Fibroblast of upper back skin (primary cell): Measurements from ENCODE around the gene RHBDD2.
"Not testable (repeated sequence)": the region's sequence is repeated elsewhere in the genome, so short reads cannot be mapped to it uniquely, and the experiment has no call there.

ENCODE experiments used
- DNase-seq: peaks from one replicate; pipeline ENCODE4 v3.0.0-alpha.2; 2013

RHBDD2 gene

DNA sequence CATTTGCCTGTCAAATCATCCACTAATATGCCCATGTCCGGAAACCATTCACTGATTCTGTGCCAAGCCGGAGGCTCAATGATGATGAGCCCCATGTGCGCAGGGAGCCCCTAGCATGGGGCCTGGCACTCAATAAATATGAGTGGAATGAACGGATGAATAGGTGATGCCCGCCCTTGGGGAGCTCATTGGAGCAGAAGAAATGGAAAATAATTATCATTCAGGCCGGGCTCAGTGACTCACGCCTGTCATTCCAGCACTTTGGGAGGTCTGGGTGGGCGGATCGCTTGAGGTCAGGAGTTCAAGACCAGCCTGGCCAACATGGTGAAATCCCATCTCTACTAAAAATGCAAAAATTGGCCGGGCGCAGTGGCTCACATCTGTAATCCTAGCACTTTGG, 11.0 kb downstream of the RHBDD2 start:
- DNase-seq, result no peak

DNA sequence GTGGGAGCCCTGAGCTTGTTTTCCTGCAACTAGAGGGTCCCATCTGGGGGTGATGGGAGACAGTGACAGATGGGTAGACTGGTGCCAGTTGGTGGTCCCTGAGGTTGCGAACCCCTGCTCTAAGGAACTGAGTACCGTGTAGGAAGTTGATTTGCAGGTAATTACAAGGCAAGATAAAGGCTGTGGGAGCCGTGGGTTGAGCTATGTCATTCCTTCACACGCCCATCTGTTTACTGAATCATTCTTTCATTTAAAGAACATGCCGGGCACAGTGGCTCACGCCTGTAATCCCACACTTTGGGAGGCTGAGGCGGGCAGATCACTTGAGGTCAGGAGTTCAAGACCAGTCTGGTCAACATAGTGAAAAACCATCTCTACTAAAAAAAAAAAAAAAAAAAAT, 12.4 kb downstream of the RHBDD2 start:
- not testable (repeated sequence) for DNase-seq

DNA sequence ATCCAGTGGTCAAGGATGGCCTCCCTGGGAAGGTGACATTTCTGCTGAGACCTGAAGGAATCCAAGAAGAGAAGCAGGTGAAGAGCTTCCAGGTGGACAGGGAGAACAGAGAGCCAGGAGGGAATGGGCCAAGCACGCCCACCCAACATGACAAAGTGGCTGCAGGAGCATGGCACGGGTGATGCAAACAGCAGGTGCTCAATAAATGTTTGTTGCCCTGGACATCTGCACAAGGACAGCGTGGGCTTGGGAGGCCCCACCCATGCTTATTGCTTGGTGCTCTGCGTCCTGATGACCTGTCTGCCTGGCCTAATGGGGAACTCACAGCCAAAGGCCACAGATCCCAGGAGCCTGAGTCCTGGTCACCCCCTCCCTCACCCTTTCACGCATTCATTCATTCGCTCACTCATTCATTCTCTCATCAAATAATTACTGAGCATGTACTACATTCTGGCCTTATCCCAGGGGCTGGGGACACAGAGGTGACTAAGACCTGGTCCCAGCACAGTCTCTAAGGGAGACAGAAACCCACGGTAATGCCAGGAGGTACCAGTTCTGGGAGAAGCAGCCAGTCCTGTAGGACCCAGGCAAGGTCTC, 13.1 kb downstream of the RHBDD2 start:
- no peak for DNase-seq

DNA sequence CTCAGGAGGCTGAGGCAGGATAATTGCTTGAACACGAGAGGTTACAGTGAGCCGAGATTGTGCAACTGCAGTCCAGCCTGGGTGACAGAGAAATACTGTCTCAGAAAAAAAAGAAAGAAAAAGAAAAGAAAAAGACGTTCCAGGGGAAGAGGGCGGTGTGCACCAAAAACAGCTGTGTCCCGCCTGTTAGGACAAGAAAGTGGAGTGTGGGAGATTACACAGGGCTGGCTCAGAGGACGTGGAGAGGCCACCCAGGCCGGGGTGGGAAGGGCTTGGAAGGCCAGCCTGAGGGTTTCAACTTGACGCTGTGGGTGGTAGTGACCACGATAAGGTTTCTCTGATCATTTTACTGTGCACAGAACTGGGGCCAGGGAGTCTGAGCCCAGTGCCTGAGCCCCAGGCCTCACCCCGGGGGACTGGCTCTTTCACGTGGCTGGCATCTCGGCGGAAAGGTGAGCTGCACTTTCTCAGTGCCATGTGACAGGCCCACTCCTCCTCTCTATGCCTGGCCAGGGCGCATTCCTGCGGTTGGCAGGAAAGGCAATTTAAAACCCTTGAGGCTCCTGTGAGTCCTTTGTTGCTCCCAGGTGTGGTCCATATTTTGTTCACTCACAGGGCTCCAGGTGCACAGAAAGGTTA, 13.9 kb downstream of the RHBDD2 start:
- peak; percentile 23 for DNase-seq

DNA sequence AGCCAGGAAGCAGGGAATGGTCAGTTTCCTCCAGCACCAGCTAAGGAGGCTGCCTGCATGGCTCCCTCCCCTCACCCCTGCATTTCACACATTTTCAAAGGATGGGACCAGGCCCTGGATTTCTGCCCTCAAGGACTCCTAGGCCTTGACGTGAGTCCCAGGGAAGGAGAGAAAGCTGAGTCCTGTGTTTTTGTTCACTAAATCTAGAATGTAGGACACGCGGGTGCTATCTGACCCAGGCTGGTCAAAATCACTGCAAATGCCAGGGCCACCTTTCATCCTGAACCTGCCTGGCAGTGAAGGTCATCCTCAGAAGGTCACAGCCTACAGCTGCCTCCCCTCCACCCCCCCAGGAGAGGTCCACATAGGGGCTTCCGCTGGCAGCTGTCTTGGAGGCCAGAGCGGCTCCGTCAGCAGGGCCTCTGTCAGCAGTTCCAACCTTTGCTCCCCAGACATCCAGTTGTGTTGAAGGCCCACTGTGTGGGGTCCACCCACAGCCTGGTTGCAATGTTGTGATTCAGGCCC, 18.0 kb downstream of the RHBDD2 start:
- no peak for DNase-seq

DNA sequence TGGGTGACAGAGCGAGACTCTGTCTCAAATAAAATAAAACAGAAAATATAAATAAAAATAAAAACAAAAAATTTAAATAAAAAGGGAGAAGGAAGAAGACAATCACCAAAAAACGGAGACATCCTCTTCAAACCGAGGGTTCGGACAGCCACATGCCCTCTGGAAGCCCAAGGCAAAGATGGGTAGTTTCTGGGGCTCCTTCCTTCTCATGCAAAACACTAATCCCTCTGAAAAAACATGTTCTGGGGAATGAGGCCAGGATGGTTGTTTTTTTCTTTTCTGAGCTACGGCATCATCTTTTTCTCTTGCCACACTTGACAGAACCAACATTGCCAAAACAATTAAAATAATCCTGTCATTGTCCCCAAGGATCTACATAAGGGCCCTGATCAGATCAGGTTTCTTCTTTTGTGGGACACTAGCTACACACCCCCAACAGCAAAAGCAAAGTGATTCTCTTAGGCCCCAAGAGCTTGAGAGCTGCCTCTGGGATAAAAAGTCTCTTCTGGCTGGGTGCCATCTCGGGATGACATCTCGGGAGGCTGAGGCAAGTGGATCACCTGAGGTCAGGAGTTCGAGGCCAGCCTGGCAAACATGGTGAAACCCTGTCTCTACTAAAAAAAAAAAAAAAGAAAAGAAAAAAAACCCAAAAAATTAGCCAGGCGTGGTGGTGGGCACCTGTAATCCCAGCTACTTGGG, 21.9 kb downstream of the RHBDD2 start:
- no peak for DNase-seq

DNA sequence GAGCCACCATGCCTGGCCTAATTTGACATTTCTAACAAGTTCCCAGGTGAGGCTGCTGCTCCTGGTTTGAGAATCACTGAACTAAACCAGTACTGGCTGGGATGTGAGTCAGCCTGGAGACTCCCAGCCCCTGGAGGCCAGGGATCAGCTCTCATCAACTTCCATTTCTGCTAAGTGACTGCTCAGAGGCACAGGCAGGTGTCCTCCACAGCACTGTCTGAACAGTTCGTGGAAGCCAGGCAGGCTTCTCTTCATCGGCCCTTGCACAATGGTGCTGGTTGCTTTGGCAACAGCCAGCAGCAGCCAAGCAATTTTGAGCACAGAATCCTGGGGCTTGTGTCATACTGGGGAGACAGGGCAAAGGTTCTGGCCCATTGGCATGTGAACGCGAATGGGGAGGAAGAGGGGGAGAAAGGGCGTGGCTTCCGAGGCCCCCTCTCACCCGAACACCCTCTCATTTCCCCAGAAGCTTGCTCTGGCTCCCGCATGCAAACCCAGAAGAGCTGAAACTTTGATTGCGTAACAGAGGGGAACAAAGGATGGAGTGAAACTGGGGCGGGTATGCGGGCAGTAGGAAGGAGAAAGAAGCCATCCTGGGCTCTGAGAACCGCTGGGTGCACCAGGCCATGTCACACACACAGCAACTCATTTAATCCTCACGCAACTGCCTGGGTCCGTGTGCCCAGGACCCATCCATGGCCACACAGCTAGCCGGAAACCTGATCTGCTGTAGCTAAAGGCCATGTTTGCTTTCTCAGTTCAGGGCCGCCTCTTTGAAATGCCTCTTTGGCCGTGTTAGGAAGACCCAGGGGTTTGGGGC, 27.2 kb downstream of the RHBDD2 start:
- peak; percentile 45 for DNase-seq

DNA sequence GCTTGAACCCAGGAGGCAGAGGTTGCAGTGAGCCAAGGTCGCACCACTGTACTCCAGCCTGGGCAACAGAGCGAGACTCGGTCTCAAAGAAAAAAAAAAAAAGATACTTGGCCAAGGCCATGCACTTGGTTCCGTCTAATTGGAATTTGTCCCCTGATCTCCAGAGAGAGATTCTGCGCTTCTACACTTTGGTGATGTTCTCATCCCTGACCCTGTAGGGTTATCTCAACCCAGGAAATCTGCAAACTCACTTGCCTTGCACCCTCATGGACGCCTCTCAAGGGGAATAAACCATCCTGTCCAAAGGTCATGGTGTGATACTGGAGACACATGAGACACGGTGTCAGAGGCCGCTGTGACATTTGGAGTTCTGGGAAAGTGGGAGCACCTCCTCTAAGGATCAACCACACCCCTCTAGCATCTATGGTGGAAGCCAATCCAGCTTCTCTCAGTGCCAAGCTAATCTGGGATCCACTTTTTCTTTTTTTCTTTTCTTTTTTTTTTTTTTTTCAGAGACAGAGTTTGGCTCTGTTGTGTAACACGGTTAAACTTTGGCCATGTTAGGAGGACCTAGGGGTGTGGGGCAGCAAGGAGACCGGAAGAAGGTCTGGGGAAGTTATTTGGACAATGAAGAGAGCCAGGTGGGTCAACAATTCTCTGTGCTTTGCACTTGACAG, 28.3 kb downstream of the RHBDD2 start:
- no peak for DNase-seq

DNA sequence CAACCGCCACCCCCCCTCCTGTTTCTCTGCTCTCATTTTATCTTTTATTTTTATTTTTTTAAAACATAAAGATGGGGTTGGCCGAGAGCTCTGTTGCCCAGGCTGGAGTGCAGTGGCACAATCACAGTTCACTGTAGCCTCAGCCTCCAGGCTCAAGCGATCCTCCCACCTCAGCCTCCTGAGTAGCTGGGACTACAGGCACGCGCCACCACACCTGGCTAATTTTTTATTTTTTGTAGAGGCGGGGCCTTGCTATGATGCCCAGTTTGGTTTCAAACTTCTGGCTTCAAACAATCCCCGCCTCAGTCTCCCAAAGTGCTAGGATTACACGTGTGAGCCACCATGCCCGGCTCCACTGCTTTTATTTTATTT, 28.8 kb downstream of the RHBDD2 start:
- DNase-seq, result not testable (repeated sequence)

DNA sequence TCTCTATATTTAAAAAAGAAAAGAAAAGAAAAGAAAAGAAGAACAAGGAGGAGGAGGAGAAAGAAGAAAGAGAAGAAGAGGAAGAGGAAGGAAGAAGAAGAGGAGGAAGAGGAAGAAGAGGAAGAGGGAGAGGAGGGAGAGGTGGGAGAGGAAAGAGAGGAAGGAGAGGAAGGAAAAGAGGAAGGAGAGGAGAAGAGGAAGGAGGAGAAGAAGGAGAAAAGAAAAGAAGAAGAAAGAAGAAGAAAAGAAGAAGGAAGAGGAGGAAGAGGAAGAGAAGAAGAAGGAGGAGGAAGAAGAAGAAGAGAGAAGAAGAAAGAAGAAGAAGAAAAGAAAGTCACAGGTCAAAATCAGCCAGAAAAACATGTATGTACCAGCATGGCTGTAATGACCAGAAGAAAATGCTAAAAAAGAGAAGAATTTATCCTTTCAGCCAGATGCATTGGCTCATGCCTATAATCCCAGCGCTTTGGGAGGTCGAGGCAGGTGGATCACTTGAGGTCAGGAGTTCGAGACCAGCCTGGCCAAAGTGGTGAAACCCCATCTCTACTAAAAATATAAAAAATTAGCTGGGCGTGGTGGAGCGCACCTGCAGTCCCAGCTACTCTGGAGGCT, 30.8 kb downstream of the RHBDD2 start:
- DNase-seq, result no peak

DNA sequence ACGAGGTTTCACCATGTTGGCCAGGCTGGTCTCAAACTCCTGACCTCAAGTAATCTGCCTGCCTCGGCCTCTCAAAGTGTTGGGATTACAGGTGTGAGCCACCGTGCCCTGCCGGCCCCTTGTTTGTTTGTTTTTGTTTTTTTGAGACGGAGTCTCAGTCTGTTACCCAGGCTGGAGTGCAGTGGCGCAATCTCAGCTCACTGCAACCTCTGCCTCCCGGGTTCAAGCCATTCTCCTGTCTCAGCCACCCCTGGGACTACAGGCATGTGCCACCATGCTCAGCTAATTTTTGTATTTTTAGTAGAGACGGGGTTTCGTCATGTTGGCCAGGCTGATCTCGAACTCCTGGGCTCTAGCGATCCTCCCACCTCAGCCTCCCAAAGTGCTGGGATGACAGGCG, 32.4 kb downstream of the RHBDD2 start:
- not testable (repeated sequence) for DNase-seq

DNA sequence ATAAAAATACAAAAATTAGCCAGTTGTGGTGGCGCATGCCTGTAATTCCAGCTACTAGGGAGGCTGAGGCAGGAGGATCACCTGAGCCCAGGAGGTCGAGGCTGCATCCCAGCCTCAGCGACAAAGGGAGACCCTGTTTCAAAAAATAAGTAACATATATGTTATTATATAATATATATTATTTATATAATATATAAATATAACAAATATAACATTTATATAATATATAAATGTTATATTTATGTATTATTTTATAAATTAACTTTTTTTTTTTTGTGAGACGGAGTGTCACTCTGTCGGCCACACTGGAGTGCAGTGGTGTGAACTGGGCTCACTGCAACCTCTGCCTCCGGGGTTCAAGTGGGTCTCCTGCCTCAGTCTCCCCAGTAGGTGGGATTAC, 34.6 kb downstream of the RHBDD2 start:
- DNase-seq, result no peak

DNA sequence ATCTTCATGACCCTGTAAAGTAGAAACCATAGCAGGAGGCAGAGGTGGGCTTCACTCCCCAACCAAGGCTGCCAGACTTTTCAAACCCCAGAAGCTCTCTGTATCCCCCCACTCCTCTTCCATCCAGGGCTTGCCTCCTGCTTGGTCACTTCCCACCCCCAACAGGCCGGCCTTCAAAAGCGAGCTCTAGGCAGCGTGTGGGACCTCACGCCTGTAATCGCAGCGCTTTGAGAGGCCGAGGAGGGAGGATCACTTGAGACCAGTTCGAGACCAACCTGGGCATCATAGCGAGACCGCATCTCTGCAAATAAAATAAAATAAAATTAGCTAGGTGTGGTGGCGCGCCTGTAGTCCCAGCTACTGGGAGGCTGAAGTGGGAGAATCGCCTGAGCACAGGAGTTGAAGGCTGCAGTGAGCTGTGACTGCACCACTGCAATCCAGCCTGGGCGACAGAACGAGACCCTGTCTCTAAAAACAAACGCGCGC, 35.4 kb downstream of the RHBDD2 start:
- DNase-seq, result no peak

DNA sequence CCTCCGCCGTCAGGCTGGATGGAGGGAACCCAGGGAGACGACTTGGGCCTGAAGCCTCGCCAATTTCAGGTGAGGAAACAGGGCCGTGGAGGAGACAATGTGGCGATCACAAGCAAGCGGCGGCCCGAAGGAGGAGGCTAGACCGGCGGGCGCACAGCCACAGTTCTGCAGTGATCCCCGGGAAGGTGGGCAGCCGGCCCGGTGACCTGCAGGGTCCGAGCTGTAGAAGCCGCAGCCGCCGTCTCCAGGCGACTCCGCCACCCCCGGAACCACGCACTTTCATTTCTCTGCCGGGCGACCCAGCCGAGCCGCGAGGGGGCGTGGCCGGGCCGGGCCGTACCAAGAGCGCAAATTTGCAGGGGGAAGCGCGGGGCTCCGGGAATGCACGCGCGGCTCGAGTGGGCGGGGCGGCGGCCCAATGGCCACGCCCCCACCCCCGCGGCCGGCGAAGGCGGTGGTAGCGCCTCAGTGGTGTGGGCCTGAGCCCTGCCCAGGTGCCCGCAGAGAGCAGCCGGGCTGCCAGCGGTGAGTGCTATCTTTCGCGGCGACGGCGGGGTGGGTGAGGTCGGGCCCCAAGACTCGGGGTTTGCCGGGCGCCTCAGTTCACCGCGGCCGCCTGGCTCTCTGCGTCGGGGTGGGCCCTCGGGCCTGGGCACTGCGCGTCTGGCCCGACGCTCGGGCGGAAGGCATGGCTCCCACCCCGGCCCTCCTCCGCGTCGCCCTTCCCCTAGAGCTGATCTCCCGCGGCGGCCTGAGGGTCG, 36.0 kb downstream of the RHBDD2 start, which contains the start of gene POR:
POR (plus strand) TSS at position 501 of the 761 bp plus-strand sequence. CDS start 38,847 bp downstream, outside the sequence.
- DNase-seq, result peak; percentile 90

DNA sequence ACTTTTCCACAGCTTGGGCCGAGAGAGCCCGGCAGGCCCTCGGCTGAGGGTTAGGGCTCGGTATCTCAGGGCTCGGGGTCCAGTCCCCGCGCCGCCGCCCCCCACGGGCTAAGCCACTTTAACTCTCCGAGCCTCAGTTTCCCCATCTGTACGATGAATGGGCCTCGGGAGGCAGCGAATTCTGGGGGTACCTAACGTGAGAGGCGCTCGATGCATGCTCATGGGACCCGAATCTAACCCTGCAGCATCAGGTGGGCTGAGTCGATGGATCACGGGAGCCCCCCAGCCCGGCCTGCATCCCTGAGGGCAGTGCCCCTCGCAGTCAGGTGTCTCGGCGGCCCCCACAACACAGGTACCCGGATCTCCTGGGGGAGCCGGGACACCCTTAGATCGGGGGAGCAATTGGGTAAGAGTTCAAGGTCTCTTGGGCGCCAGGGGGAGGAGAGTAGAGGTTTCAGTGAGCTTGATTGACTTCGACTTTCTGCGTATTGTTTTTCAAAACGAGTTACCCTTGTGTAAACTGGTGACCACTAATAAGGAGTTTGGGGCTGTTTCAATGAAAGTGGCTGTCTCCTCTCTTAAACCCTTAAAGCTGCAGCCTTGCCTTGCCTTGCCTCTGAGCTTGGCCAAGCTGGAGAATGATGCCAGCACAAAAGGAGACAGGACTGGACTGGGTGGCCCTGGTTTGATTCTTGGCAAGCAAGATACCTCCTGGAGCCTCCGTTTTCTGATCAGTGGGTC, 36.8 kb downstream of the RHBDD2 start:
- no peak for DNase-seq

DNA sequence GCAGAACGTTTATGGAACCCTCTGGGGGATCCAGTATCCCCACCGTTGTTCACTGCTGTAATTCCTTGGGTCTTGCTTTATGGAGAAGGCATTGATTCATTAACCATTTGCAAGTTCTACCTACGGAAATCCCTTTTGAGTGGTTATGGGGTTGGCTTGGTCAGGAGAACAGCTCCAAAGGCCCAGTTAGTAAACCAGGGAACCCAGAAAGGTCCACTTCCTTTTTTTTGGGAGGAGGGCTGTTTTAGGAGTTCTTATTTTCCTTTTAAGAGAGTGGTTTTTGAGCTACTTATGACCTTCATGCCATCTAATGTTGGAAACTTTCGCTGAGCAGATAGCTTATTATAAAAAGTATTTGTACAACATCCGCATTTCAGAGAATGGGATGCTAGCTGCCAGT, 37.4 kb downstream of the RHBDD2 start:
- no peak for DNase-seq

DNA sequence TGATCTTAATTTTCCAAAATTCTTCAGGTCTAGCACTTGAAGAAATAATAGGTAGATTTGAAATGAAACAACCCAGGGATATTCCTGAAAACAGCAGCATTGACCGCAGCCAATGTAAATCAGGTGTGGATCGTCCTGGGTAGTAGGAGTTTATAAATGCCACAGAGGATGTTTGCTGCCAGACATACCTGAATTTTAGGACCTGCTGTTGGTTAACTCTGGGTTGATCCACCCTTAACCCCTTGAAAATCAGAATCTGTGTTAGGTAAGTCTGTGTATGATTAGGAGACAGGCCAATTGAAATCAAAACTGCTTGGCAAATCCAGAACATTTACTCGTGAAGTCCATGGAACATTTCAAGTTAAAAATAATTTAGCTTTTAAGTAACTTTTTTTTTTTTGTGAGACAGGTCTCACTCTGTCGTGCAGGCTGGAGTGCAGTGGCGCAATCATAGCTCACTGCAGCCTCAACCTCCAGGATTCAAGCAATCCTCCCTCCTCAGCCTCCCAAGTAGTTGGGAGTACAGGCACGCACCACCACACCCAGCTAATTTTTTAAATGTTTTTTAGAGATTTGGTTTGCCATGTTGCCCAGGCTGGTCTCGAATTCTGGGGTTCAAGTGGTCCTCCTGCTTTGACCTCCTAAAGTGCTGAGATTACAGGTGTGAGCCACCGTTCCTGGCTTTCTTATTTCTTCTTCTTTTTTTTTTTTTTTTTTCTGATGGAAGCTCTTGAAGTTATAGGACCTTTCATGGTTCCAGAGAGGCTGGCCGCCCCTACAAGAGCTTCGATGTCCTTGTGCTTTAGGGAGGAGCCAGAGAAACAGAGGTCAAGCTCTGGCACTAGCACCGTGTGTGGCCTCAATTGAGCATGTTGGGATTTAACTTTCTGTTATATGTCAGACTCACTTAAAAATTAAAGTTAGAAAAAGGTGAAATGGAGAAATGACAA, 38.1 kb downstream of the RHBDD2 start:
- no peak for DNase-seq

DNA sequence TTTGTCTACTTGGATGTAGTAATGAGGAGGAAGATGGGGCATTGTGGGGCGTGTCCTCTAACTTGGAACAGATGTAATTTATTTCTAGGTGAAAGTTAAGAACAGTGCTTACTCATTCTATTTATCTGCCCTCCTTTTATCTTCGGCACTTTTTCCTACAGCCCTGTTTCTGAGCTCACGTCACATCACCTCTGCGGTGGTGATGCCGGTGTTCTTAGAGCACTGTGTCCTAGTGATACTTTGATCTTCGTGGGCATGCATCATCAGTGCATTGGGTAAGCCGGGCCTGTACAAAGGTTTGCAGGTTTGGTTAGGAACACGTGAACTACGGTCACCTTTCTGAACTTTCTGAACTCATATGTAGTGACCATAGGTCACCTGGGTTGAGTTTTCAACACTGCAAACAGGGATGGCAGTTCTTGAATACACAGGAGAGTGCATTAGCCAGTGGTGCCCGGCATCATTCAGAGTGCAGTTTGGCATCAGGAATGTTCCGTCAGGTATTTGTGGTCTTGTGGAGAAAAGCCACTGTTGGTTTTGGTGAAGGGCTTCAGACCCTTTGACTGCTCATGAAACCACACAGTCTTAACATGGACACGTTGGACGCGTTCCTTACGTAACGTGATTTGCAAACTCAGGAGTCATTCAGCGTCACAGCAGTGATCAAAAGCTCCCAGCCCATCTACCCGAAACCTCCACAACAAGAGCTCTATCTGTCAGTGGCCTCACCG, 41.8 kb downstream of the RHBDD2 start:
- DNase-seq, result no peak

DNA sequence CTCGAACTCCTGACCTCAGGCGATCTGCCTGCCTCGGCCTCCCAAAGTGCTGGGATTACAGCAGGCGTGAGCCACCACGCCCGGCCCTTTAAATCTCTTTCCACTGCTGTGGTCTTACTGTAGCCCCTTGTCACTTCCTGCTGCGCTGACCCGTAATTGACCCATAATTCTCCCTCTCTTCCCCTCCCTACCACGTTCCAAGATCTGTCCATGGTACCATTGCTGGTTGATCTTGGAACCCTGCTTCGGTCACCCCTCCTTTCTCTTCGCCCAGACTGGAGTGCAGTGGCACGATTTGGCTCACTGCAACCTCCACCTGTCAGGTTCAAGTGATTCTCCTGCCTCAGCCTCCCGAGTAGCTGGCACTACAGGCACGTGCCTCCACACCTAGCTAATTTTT, 42.6 kb downstream of the RHBDD2 start:
- no peak for DNase-seq
